OCI-LY3 (cell line): ENCODE measurements around the gene SLC49A4.

ENCODE experiments used
- CTCF ChIP-seq: fragments of 200-600, 300-600 bp; sonication (generic); IDR thresholded peaks from 2 replicates; pipeline ENCODE4 v1.5.1; 2014; ENCODE audit warnings: antibody characterized with exemption, low read length, low read depth
- EZH2phosphoT487 ChIP-seq: fragments of 200-600 bp; shearing (Covaris generic); IDR thresholded peaks from 2 replicates; pipeline ENCODE4 v1.6.1; 2018; ENCODE audit warnings: antibody characterized with exemption, mixed run types, low read depth

GRCh38 chr3:122843604-122844003, 48.7 kb downstream of the SLC49A4 start:
- TF ChIP-seq CTCF (no peak), EZH2phosphoT487 (no peak)
